ENCODE data around the gene OR6M1. TPM values are rescaled to one million over a fixed set of nuclear protein-coding genes. Genes with fewer than 3 reads are reported as not detected.

OR6M1 gene
- total RNA-seq = not detected in 2 replicates

GRCh38 chr11:123806249-123806648 is at the start of gene OR6M1:
TSS of gene OR6M1 (minus strand) at chr11:123806349. CDS start at chr11:123806349, 0 bp downstream.
- H3K4me3 ChIP-seq (ENCODE audit: low read depth, low read length) = no peak within 1 kb of the TSS
- no peak for DNase-seq (ENCODE audit: low read depth)
- TF ChIP-seq CTCF (IDR thresholded peaks at IDR 0.05; ENCODE audit: insufficient read depth, low read depth, low read length) = no peak

GRCh38 chr11:123853038-123853437 is 46.9 kb upstream of the OR6M1 start:
- no peak for TF ChIP-seq CTCF (IDR thresholded peaks at IDR 0.05; ENCODE audit: insufficient read depth, low read depth, low read length)
- DNase-seq (ENCODE audit: low read depth) = no peak
- no peak overlapping the region for H3K4me3 ChIP-seq (ENCODE audit: low read depth, low read length)

GRCh38 chr11:123852321-123852720 is 46.2 kb upstream of the OR6M1 start:
- no peak for TF ChIP-seq CTCF (IDR thresholded peaks at IDR 0.05; ENCODE audit: insufficient read depth, low read depth, low read length)
- H3K4me3 ChIP-seq (ENCODE audit: low read depth, low read length) = no peak overlapping the region
- DNase-seq (ENCODE audit: low read depth) = no peak

GRCh38 chr11:123851110-123851509 is 45.0 kb upstream of the OR6M1 start:
- no peak for DNase-seq (ENCODE audit: low read depth)
- no peak overlapping the region for H3K4me3 ChIP-seq (ENCODE audit: low read depth, low read length)
- no peak for TF ChIP-seq CTCF (IDR thresholded peaks at IDR 0.05; ENCODE audit: insufficient read depth, low read depth, low read length)

GRCh38 chr11:123841174-123841573 is 35.0 kb upstream of the OR6M1 start:
- H3K4me3 ChIP-seq (ENCODE audit: low read depth, low read length) = no peak overlapping the region
- no peak for DNase-seq (ENCODE audit: low read depth)
- TF ChIP-seq CTCF (IDR thresholded peaks at IDR 0.05; ENCODE audit: insufficient read depth, low read depth, low read length) = no peak

GRCh38 chr11:123839131-123839530 is 33.0 kb upstream of the OR6M1 start:
- no peak for DNase-seq (ENCODE audit: low read depth)
- no peak overlapping the region for H3K4me3 ChIP-seq (ENCODE audit: low read depth, low read length)
- TF ChIP-seq CTCF (IDR thresholded peaks at IDR 0.05; ENCODE audit: insufficient read depth, low read depth, low read length) = no peak

- no peak overlapping the region for H3K4me3 ChIP-seq (ENCODE audit: low read depth, low read length)
- no peak for DNase-seq (ENCODE audit: low read depth)
- TF ChIP-seq CTCF (IDR thresholded peaks at IDR 0.05; ENCODE audit: insufficient read depth, low read depth, low read length) = no peak
These were observed 32.5 kb upstream of the OR6M1 start for GRCh38 chr11:123838659-123839058.
